OCI-LY1 (cell line): ENCODE measurements around the gene OAS3.

ENCODE experiments used
- H2AFZ ChIP-seq: fragments of 200-600 bp; sonication (generic), shearing (Covaris generic); 2 replicates; pipeline ENCODE4 v1.6.0; 2014; ENCODE audit warnings: antibody characterized with exemption, mild to moderate bottlenecking, low read length
- H3F3A ChIP-seq: fragments of 200-600 bp; sonication (generic), shearing (Covaris generic); 2 replicates; pipeline ENCODE4 v1.6.0; 2014; ENCODE audit warnings: mild to moderate bottlenecking, antibody characterized with exemption, low read length, moderate library complexity; ENCODE audit not compliant: insufficient read depth
- H3K27ac ChIP-seq: fragments of 200-600 bp; sonication (generic); 2 replicates; pipeline ENCODE4 v1.5.1; 2014; ENCODE audit warnings: low read length, mixed run types, mild to moderate bottlenecking, low read depth; ENCODE audit not compliant: poor library complexity, severe bottlenecking
- H3K27me3 ChIP-seq: fragments of 200-600 bp; sonication (generic); 2 replicates; pipeline ENCODE4 v1.6.0; 2014; ENCODE audit warnings: antibody characterized with exemption, mild to moderate bottlenecking, low read length, moderate library complexity; ENCODE audit not compliant: insufficient read depth
- H3K36me3 ChIP-seq: fragments of 200-600 bp; sonication (generic); 2 replicates; pipeline ENCODE4 v1.6.1; 2014; ENCODE audit warnings: mild to moderate bottlenecking, antibody characterized with exemption, low read length, moderate library complexity, mixed read lengths; ENCODE audit not compliant: insufficient read depth
- H3K4me1 ChIP-seq: fragments of 200-600 bp; sonication (generic); 2 replicates; pipeline ENCODE4 v1.5.1; 2014; ENCODE audit warnings: mild to moderate bottlenecking, low read length, moderate library complexity; ENCODE audit not compliant: insufficient read depth, severe bottlenecking
- H3K4me2 ChIP-seq: fragments of 200-600 bp; sonication (generic), shearing (Covaris generic); 2 replicates; pipeline ENCODE4 v1.6.1; 2014; ENCODE audit warnings: low read length
- H3K4me3 ChIP-seq: fragments of 200-600 bp; sonication (generic); 2 replicates; pipeline ENCODE4 v1.5.1; 2014; ENCODE audit warnings: low read length, low read depth, mild to moderate bottlenecking, mixed read lengths; ENCODE audit not compliant: poor library complexity, severe bottlenecking
- H3K79me2 ChIP-seq: fragments of 200-600 bp; shearing (Covaris generic); 2 replicates; pipeline ENCODE4 v1.6.1; 2016; ENCODE audit warnings: mixed run types, low read length, mixed read lengths; ENCODE audit not compliant: insufficient read depth
- H3K9ac ChIP-seq: fragments of 200-600 bp; sonication (generic), shearing (Covaris generic); 2 replicates; pipeline ENCODE4 v1.6.1; 2014; ENCODE audit warnings: mild to moderate bottlenecking, low read length, mixed read lengths
- H3K9me2 ChIP-seq: fragments of 200-600 bp; sonication (generic), shearing (Covaris generic); 2 replicates; pipeline ENCODE4 v1.6.1; 2014; ENCODE audit warnings: low read depth, mild to moderate bottlenecking, low read length, mixed read lengths
- H3K9me3 ChIP-seq: fragments of 200-600 bp; shearing (Covaris generic); 2 replicates; pipeline ENCODE4 v1.6.1; 2014; ENCODE audit warnings: low read length, mixed read lengths
- H4K20me1 ChIP-seq: fragments of 200-600 bp; sonication (generic), shearing (Covaris generic); 2 replicates; pipeline ENCODE4 v1.6.0; 2016; ENCODE audit warnings: mild to moderate bottlenecking, low read length; ENCODE audit not compliant: insufficient read depth
- CTCF ChIP-seq: fragments of 200-600 bp; sonication (generic), shearing (Covaris generic); IDR thresholded peaks from 2 replicates; pipeline ENCODE4 v1.5.1; 2017; ENCODE audit warnings: mild to moderate bottlenecking, antibody characterized with exemption, low read length, moderate library complexity, mixed read lengths
- EZH2 ChIP-seq: fragments of 200-600 bp; sonication (generic), shearing (Covaris generic); IDR thresholded peaks from 2 replicates; pipeline ENCODE4 v1.8.0; 2017; ENCODE audit warnings: borderline replicate concordance, mixed run types, mild to moderate bottlenecking, antibody characterized with exemption, low read length, moderate library complexity, mixed read lengths

Gene OAS3

GRCh38 chr12:112992541-112993398 is 54.5 kb downstream of the OAS3 start:
- Histone ChIP-seq H3F3A (no peaks in the 10 kb centered on the region), H4K20me1 (no peaks in the 10 kb centered on the region), H3K9me2 (no peaks in the 10 kb centered on the region), H3K9ac (no peak overlapping the region), H3K9me3 (peaks cover 8% of the 10 kb centered on the region), H3K27me3 (no peaks in the 10 kb centered on the region), H3K79me2 (no peaks in the 10 kb centered on the region), H3K4me3 (no peak overlapping the region), H3K27ac (no peak overlapping the region), H3K36me3 (peaks cover 17% of the 10 kb centered on the region), H3K4me1 (peaks cover 5% of the 10 kb centered on the region), H2AFZ (no peak overlapping the region), H3K4me2 (no peak overlapping the region)
- TF ChIP-seq CTCF (peak; percentile 100), EZH2 (no peak)

GRCh38 chr12:112995008-112995407 is 56.7 kb downstream of the OAS3 start:
- Histone ChIP-seq H2AFZ (no peak overlapping the region), H3K4me2 (no peak overlapping the region), H3K4me1 (peaks cover 25% of the 10 kb centered on the region), H3K27ac (no peak overlapping the region), H3K27me3 (no peaks in the 10 kb centered on the region), H3K4me3 (no peak overlapping the region), H3K79me2 (no peaks in the 10 kb centered on the region), H3K36me3 (peaks cover 19% of the 10 kb centered on the region), H3K9me3 (peaks cover 12% of the 10 kb centered on the region), H3K9ac (no peak overlapping the region), H4K20me1 (no peaks in the 10 kb centered on the region), H3K9me2 (no peaks in the 10 kb centered on the region), H3F3A (0 out of 2 replicates have a peak, but pooled peaks cover 4% of the 10 kb centered on the region)
- no peak for TF ChIP-seq CTCF
- TF ChIP-seq EZH2: no peak

GRCh38 chr12:112996501-112996900 is 58.2 kb downstream of the OAS3 start:
- Histone ChIP-seq H3K36me3 (peaks cover 19% of the 10 kb centered on the region), H3K27ac (no peak overlapping the region), H3F3A (0 out of 2 replicates have a peak, but pooled peaks cover 4% of the 10 kb centered on the region), H3K27me3 (no peaks in the 10 kb centered on the region), H3K9me3 (peaks cover 12% of the 10 kb centered on the region), H3K9ac (no peak overlapping the region), H3K9me2 (no peaks in the 10 kb centered on the region), H3K4me2 (no peak overlapping the region), H3K4me1 (peaks cover 28% of the 10 kb centered on the region), H4K20me1 (no peaks in the 10 kb centered on the region), H3K79me2 (no peaks in the 10 kb centered on the region), H2AFZ (no peak overlapping the region), H3K4me3 (no peak overlapping the region)
- no peak for TF ChIP-seq CTCF
- TF ChIP-seq EZH2: no peak
